ENCODE measurements around the gene FAM222B. TPM values are rescaled to one million over a fixed set of nuclear protein-coding genes. Genes with fewer than 3 reads are reported as not detected.

FAM222B gene
- polyA plus RNA-seq, 1 donor from 2014 or later, result 6.4 TPM

DNA sequence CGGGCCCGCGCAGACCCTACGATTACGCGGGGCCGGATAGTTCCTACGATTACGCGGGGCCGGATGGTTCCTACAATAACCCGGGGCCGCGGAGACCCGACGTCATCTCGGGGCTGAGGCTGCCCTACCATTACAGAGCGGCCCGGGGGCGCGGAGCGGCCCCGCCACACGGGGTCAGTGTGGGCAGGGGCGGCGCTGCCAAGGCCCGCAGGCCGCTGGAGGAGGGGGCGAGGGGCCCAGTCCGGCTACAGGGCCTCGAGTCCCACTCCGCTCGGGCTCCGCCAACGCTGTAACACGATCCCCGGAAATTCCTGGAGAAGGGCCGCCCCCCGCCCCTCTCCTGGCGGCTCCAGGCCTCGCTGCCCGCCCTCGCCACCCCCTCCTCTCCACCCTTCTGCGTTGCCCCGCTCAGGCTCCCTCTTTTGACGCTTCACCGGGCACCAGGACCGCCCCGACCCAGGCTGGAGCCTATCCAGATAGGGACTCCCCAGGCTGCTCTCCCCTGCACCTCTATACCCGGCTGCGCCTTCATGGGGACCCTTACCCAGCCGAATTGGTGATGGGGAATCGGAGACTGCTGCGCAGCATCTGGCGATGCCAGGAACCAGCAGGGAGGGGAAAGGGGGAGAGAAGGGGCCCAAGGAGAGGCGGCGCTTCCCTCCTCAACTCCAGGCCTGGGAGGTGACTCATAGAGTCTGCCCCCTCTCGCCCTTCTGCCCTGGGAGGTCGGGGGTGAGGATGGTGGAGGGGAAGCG, 124.8 kb downstream of the FAM222B start, which contains the start of gene RAB34:
Gene RAB34 (minus strand): TSS at position 291 of the 755 bp plus-strand sequence. CDS start 602 bp downstream, outside the sequence.
- H4K20me1 ChIP-seq (ENCODE audit: insufficient read depth), result no peaks in the 10 kb centered on the region
- H3K79me2 ChIP-seq (replicated peaks; ENCODE audit: insufficient read depth, low read length), result peaks cover 17% of the 10 kb centered on the region
- H3K9me3 ChIP-seq (ENCODE audit: low read length), result no peaks in the 10 kb centered on the region
- no peak within 1 kb of the TSS for H3K27ac ChIP-seq (ENCODE audit: low read length)
- TF ChIP-seq EZH2 (IDR thresholded peaks at IDR 0.05; ENCODE audit: borderline replicate concordance, insufficient read depth, low read length, poor library complexity, severe bottlenecking) (peak; percentile 18), MXI1 (conservative IDR thresholded peaks at IDR 0.05; ENCODE audit: poor library complexity, severe bottlenecking) (no peak)
- H2AFZ ChIP-seq (ENCODE audit: low read depth, low read length), result no peak within 1 kb of the TSS
- no peak within 1 kb of the TSS for H3K4me2 ChIP-seq (ENCODE audit: low read length)
- H3F3A ChIP-seq (ENCODE audit: insufficient read depth, low read length, poor library complexity, severe bottlenecking), result no peaks in the 10 kb centered on the region
- no peaks in the 10 kb centered on the region for H3K9me2 ChIP-seq (ENCODE audit: insufficient read depth, low read length)
- H3K4me3 ChIP-seq (ENCODE audit: low read length), result no peak within 1 kb of the TSS
- no peaks in the 10 kb centered on the region for H3K36me3 ChIP-seq (ENCODE audit: insufficient read depth, low read length)
- no peak within 1 kb of the TSS for H3K9ac ChIP-seq (ENCODE audit: low read length)
- H3K27me3 ChIP-seq (ENCODE audit: insufficient read depth, low read depth, low read length), result peaks cover 28% of the 10 kb centered on the region

DNA sequence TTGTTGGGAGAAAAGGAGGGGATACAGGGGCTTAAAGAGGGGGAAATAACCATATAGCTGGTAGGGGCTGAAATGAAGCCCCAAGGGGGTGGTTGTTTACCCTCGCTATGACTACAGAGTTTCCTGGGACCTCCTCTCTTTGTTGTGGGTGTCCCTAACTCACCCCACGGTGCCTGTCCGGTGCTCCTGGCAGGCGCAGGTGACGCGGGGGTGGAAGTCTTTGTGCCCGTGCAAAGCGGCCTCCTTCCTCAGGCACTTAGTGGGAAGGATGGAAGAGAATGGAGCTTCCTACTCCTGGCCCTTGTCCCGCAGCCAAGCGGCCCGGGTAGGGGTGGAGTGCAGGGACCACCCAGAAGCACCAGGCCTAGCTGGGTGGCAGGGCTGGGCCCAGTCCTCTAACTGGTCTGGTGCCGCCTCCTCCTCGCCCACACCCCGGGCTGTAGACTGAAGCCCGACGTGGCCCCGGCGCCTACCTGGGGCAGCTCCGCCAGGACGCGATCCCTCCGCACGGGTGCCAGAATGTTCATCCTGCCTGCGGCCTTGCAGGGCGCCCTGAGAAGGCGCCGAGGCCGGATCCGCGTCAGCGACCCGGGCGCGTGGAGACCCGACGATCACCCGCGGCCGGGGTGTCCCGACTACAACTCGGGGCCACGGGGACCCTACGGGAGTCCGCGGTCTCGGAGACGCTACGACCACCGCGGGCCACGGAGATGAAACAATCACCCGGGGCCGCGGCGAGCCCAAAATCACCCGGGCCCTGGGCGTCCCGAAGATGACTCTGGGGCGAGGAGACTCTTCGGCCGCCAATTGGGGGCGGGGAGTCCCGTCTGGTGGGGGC, 125.6 kb downstream of the FAM222B start:
- H4K20me1 ChIP-seq (ENCODE audit: insufficient read depth), result no peaks in the 10 kb centered on the region
- H3K79me2 ChIP-seq (replicated peaks; ENCODE audit: insufficient read depth, low read length), result peaks cover 17% of the 10 kb centered on the region
- H3K9me2 ChIP-seq (ENCODE audit: insufficient read depth, low read length), result no peaks in the 10 kb centered on the region
- no peaks in the 10 kb centered on the region for H3K36me3 ChIP-seq (ENCODE audit: insufficient read depth, low read length)
- H3K9ac ChIP-seq (ENCODE audit: low read length), result no peak overlapping the region
- no peaks in the 10 kb centered on the region for H3F3A ChIP-seq (ENCODE audit: insufficient read depth, low read length, poor library complexity, severe bottlenecking)
- H3K4me2 ChIP-seq (ENCODE audit: low read length), result no peak overlapping the region
- peaks cover 28% of the 10 kb centered on the region for H3K27me3 ChIP-seq (ENCODE audit: insufficient read depth, low read depth, low read length)
- H3K27ac ChIP-seq (ENCODE audit: low read length), result no peak overlapping the region
- H3K9me3 ChIP-seq (ENCODE audit: low read length), result no peaks in the 10 kb centered on the region
- H2AFZ ChIP-seq (ENCODE audit: low read depth, low read length), result no peak overlapping the region
- TF ChIP-seq EZH2 (IDR thresholded peaks at IDR 0.05; ENCODE audit: borderline replicate concordance, insufficient read depth, low read length, poor library complexity, severe bottlenecking) (peak; percentile 66), SMC3 (conservative IDR thresholded peaks at IDR 0.05; ENCODE audit: poor library complexity) (no peak)
- H3K4me3 ChIP-seq (ENCODE audit: low read length), result no peak overlapping the region

DNA sequence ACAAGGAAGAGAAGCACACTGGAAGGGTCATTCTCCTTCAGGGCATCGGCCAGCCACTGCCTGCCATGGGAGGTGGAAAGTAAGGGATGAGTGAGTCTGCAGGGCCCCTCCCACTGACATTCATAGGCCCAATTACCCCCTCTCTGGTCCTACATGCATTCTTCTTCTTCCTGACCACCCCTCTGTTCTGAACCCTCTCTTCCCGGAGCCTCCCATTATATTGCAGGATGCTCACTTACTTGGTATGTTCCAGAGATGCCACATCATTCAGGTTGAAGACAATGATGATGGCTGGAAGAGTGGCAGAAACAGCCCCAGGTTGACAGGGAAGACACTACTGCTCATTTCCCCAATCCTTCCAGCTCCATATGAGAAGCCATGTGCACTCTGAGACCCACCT, 127.4 kb downstream of the FAM222B start:
- Histone ChIP-seq H3K79me2 (replicated peaks; ENCODE audit: insufficient read depth, low read length) (peaks cover 2% of the 10 kb centered on the region), H4K20me1 (ENCODE audit: insufficient read depth) (no peaks in the 10 kb centered on the region), H3K27me3 (ENCODE audit: insufficient read depth, low read depth, low read length) (peaks cover 28% of the 10 kb centered on the region), H3F3A (ENCODE audit: insufficient read depth, low read length, poor library complexity, severe bottlenecking) (no peaks in the 10 kb centered on the region), H3K9me3 (ENCODE audit: low read length) (no peaks in the 10 kb centered on the region), H3K9ac (ENCODE audit: low read length) (no peak overlapping the region), H2AFZ (ENCODE audit: low read depth, low read length) (no peak overlapping the region), H3K36me3 (ENCODE audit: insufficient read depth, low read length) (no peaks in the 10 kb centered on the region), H3K9me2 (ENCODE audit: insufficient read depth, low read length) (no peaks in the 10 kb centered on the region), H3K27ac (ENCODE audit: low read length) (no peak overlapping the region), H3K4me3 (ENCODE audit: low read length) (no peak overlapping the region), H3K4me2 (ENCODE audit: low read length) (no peak overlapping the region)
- TF ChIP-seq EZH2 (IDR thresholded peaks at IDR 0.05; ENCODE audit: borderline replicate concordance, insufficient read depth, low read length, poor library complexity, severe bottlenecking) (no peak), TAF1 (IDR thresholded peaks at IDR 0.05; ENCODE audit: low read depth) (no peak), POLR2AphosphoS5 (IDR thresholded peaks at IDR 0.05) (no peak), MXI1 (conservative IDR thresholded peaks at IDR 0.05; ENCODE audit: poor library complexity, severe bottlenecking) (no peak), SMC3 (conservative IDR thresholded peaks at IDR 0.05; ENCODE audit: poor library complexity) (no peak), EP300 (conservative IDR thresholded peaks at IDR 0.05; ENCODE audit: poor library complexity, severe bottlenecking) (no peak), RAD21 (conservative IDR thresholded peaks at IDR 0.05) (no peak)
- TF ChIP-seq, protein P1, sequence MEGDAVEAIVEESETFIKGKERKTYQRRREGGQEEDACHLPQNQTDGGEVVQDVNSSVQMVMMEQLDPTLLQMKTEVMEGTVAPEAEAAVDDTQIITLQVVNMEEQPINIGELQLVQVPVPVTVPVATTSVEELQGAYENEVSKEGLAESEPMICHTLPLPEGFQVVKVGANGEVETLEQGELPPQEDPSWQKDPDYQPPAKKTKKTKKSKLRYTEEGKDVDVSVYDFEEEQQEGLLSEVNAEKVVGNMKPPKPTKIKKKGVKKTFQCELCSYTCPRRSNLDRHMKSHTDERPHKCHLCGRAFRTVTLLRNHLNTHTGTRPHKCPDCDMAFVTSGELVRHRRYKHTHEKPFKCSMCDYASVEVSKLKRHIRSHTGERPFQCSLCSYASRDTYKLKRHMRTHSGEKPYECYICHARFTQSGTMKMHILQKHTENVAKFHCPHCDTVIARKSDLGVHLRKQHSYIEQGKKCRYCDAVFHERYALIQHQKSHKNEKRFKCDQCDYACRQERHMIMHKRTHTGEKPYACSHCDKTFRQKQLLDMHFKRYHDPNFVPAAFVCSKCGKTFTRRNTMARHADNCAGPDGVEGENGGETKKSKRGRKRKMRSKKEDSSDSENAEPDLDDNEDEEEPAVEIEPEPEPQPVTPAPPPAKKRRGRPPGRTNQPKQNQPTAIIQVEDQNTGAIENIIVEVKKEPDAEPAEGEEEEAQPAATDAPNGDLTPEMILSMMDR (IDR thresholded peaks at IDR 0.05; ENCODE audit: poor library complexity, severe bottlenecking), result no peak
- TF ChIP-seq, protein P2, sequence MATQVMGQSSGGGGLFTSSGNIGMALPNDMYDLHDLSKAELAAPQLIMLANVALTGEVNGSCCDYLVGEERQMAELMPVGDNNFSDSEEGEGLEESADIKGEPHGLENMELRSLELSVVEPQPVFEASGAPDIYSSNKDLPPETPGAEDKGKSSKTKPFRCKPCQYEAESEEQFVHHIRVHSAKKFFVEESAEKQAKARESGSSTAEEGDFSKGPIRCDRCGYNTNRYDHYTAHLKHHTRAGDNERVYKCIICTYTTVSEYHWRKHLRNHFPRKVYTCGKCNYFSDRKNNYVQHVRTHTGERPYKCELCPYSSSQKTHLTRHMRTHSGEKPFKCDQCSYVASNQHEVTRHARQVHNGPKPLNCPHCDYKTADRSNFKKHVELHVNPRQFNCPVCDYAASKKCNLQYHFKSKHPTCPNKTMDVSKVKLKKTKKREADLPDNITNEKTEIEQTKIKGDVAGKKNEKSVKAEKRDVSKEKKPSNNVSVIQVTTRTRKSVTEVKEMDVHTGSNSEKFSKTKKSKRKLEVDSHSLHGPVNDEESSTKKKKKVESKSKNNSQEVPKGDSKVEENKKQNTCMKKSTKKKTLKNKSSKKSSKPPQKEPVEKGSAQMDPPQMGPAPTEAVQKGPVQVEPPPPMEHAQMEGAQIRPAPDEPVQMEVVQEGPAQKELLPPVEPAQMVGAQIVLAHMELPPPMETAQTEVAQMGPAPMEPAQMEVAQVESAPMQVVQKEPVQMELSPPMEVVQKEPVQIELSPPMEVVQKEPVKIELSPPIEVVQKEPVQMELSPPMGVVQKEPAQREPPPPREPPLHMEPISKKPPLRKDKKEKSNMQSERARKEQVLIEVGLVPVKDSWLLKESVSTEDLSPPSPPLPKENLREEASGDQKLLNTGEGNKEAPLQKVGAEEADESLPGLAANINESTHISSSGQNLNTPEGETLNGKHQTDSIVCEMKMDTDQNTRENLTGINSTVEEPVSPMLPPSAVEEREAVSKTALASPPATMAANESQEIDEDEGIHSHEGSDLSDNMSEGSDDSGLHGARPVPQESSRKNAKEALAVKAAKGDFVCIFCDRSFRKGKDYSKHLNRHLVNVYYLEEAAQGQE (IDR thresholded peaks at IDR 0.05; ENCODE audit: borderline replicate concordance), result no peak
